Mesodermal cell (in vitro differentiated cells): ENCODE data around the gene TUBGCP5. TPM values are rescaled to one million over a fixed set of nuclear protein-coding genes. Genes with fewer than 3 reads are reported as not detected.
"Not testable (repeated sequence)": the region's sequence is repeated elsewhere in the genome, so short reads cannot be mapped to it uniquely, and the experiment has no call there.

ENCODE experiments used
- H3K27ac ChIP-seq: 2 replicates; pipeline ENCODE4 v1.7.0; 2013; ENCODE audit warnings: mild to moderate bottlenecking, low read depth, low read length, moderate library complexity; ENCODE audit not compliant: severe bottlenecking
- H3K36me3 ChIP-seq: 2 replicates; pipeline ENCODE4 v1.7.1; 2013; ENCODE audit warnings: mild to moderate bottlenecking, low read length, moderate library complexity; ENCODE audit not compliant: control insufficient read depth, insufficient read depth
- H3K4me1 ChIP-seq: one replicate; pipeline ENCODE4 v1.7.1; 2013; ENCODE audit warnings: mild to moderate bottlenecking, low read length; ENCODE audit not compliant: insufficient read depth, control insufficient read depth, poor library complexity, severe bottlenecking
- H3K4me3 ChIP-seq: 2 replicates; pipeline ENCODE4 v1.7.0; 2013; ENCODE audit warnings: low read length, control low read depth, mild to moderate bottlenecking; ENCODE audit not compliant: insufficient read depth, poor library complexity, severe bottlenecking; ENCODE audit errors: extremely low read depth
- H3K9me3 ChIP-seq: 2 replicates; pipeline ENCODE4 v1.7.1; 2013; ENCODE audit warnings: mild to moderate bottlenecking, low read length, moderate library complexity; ENCODE audit not compliant: control insufficient read depth
- WGBS, 2 experiments: methylation state at CpG; one replicate each; pipeline ENCODE4 v1.1.5; 2013; ENCODE audit warnings: missing lambda C conversion rate in 2 of 2; ENCODE audit not compliant: insufficient coverage in 2 of 2; 5-methylcytosine and 5-hydroxymethylcytosine counted together
- polyA plus RNA-seq, 2 experiments: library from polyadenylated mRNA; stranded (reverse); fragments of 50-300 nt; gene quantifications; one replicate each; pipeline ENCODE4 v1.2.3, GENCODE V29; 2013

TUBGCP5 gene
- polyA plus RNA-seq (2013, experiment 1 of 2): 13.8 TPM
- 13.3 TPM for polyA plus RNA-seq (2013, experiment 2 of 2)

GRCh38 chr15:23039143-23039916, at the start of gene TUBGCP5:
Gene TUBGCP5, minus strand, starts transcription at chr15:23039569. Its CDS starts 26 bp downstream, at chr15:23039543.
- 0% methylated on average over 76 to 92 of the region's 92 CpGs for WGBS, 2 experiments
- H3K9me3 ChIP-seq: no peaks in the 10 kb centered on the region
- peak within 1 kb of the TSS; percentile 82 for H3K27ac ChIP-seq
- peaks cover 25% of the 10 kb centered on the region for H3K36me3 ChIP-seq
- peak within 1 kb of the TSS; percentile 59 for H3K4me3 ChIP-seq
- peaks cover 3% of the 10 kb centered on the region for H3K4me1 ChIP-seq

GRCh38 chr15:23083115-23083514, 43.7 kb upstream of the TUBGCP5 start:
- H3K9me3 ChIP-seq: no peaks in the 10 kb centered on the region
- no peak overlapping the region for H3K27ac ChIP-seq
- H3K4me3 ChIP-seq: no peak overlapping the region
- WGBS, 2 experiments: 60% methylated on average over 1 of the region's 1 CpG; no CpG with 5 or more reads in 1 of the 2 experiments
- peaks cover 3% of the 10 kb centered on the region for H3K4me1 ChIP-seq
- no peaks in the 10 kb centered on the region for H3K36me3 ChIP-seq

GRCh38 chr15:23081996-23082737, 42.8 kb upstream of the TUBGCP5 start:
- not testable (repeated sequence) for H3K27ac ChIP-seq, H3K9me3 ChIP-seq, H3K4me3 ChIP-seq, H3K4me1 ChIP-seq, H3K36me3 ChIP-seq
- WGBS, 2 experiments: 67 to 94% methylated on average over 1 to 2 of the region's 8 CpGs

- H3K27ac ChIP-seq: no peak overlapping the region
- H3K9me3 ChIP-seq: no peaks in the 10 kb centered on the region
These were observed 41.9 kb upstream of the TUBGCP5 start for GRCh38 chr15:23081271-23081670.

GRCh38 chr15:23079766-23080165, 40.4 kb upstream of the TUBGCP5 start:
- WGBS, 2 experiments: 92 to 98% methylated on average over 5 of the region's 7 CpGs
- Histone ChIP-seq H3K4me1 (peaks cover 3% of the 10 kb centered on the region), H3K9me3 (no peaks in the 10 kb centered on the region)

More at GRCh38 chr15:23081271-23081670, 41.9 kb upstream of the TUBGCP5 start:
- H3K4me1 ChIP-seq: peaks cover 3% of the 10 kb centered on the region
- 50 to 100% methylated on average over 2 of the region's 3 CpGs for WGBS, 2 experiments
- H3K4me3 ChIP-seq: no peak overlapping the region
- H3K36me3 ChIP-seq: no peaks in the 10 kb centered on the region

GRCh38 chr15:23075927-23076326, 36.6 kb upstream of the TUBGCP5 start:
- Histone ChIP-seq H3K36me3 (no peaks in the 10 kb centered on the region), H3K27ac (no peak overlapping the region), H3K4me3 (no peak overlapping the region), H3K4me1 (peaks cover 3% of the 10 kb centered on the region), H3K9me3 (no peaks in the 10 kb centered on the region)
- WGBS, 2 experiments: 81% methylated on average over 4 of the region's 4 CpGs

More at GRCh38 chr15:23079766-23080165, 40.4 kb upstream of the TUBGCP5 start:
- H3K27ac ChIP-seq: no peak overlapping the region
- no peaks in the 10 kb centered on the region for H3K36me3 ChIP-seq
- no peak overlapping the region for H3K4me3 ChIP-seq

GRCh38 chr15:23074684-23075083, 35.3 kb upstream of the TUBGCP5 start:
- H3K27ac ChIP-seq: no peak overlapping the region
- WGBS, 2 experiments: no CpG with 5 or more reads among the region's 1 CpG
- H3K36me3 ChIP-seq: no peaks in the 10 kb centered on the region
- peaks cover 3% of the 10 kb centered on the region for H3K4me1 ChIP-seq
- H3K9me3 ChIP-seq: no peaks in the 10 kb centered on the region
- no peak overlapping the region for H3K4me3 ChIP-seq

GRCh38 chr15:23073890-23074646, 34.7 kb upstream of the TUBGCP5 start:
- H3K4me3 ChIP-seq: no peak overlapping the region
- 70 to 79% methylated on average over 17 to 21 of the region's 24 CpGs for WGBS, 2 experiments
- no peak overlapping the region for H3K27ac ChIP-seq
- no peaks in the 10 kb centered on the region for H3K9me3 ChIP-seq
- peaks cover 3% of the 10 kb centered on the region for H3K4me1 ChIP-seq
- no peaks in the 10 kb centered on the region for H3K36me3 ChIP-seq

- peaks cover 3% of the 10 kb centered on the region for H3K4me1 ChIP-seq
- no peaks in the 10 kb centered on the region for H3K36me3 ChIP-seq
- WGBS, 2 experiments: 70 to 78% methylated on average over 1 of the region's 1 CpG
- H3K4me3 ChIP-seq: no peak overlapping the region
- H3K9me3 ChIP-seq: no peaks in the 10 kb centered on the region
- no peak overlapping the region for H3K27ac ChIP-seq
These were observed 33.3 kb upstream of the TUBGCP5 start for GRCh38 chr15:23072633-23073032.

GRCh38 chr15:23069496-23070166, 30.3 kb upstream of the TUBGCP5 start:
- no peak overlapping the region for H3K4me3 ChIP-seq
- no peak overlapping the region for H3K27ac ChIP-seq
- no peaks in the 10 kb centered on the region for H3K36me3 ChIP-seq
- 35 to 59% methylated on average over 8 to 14 of the region's 20 CpGs for WGBS, 2 experiments
- peaks cover 2% of the 10 kb centered on the region for H3K4me1 ChIP-seq
- no peaks in the 10 kb centered on the region for H3K9me3 ChIP-seq
